ENCODE data around the gene LRRC4C. TPM values are rescaled to one million over a fixed set of nuclear protein-coding genes. Genes with fewer than 3 reads are reported as not detected.

LRRC4C gene
- total and polyA plus RNA-seq, 10 of the 15 experiments (the other 5 are each of a cell fraction or from before 2014, with no cell fraction given): 1.5 TPM; not detected in 9

DNA sequence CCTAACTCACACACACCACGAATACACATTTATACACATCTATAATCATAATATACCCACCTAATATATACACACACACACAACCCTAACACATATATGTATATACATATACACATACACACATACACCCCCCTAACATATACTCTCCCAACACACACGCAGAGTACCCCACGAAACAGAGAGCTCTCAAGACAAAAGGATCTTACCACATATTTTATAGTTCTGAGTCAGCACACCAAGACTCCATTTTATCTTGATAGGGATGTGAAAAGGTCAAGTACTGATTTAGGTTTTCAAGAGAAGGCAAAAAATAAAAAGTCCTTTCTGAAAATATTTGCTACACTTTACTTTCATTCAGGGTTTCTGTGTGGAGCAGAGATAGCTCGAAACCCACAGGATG, 1207.2 kb downstream of the LRRC4C start (continued):
- TF ChIP-seq, protein P1, sequence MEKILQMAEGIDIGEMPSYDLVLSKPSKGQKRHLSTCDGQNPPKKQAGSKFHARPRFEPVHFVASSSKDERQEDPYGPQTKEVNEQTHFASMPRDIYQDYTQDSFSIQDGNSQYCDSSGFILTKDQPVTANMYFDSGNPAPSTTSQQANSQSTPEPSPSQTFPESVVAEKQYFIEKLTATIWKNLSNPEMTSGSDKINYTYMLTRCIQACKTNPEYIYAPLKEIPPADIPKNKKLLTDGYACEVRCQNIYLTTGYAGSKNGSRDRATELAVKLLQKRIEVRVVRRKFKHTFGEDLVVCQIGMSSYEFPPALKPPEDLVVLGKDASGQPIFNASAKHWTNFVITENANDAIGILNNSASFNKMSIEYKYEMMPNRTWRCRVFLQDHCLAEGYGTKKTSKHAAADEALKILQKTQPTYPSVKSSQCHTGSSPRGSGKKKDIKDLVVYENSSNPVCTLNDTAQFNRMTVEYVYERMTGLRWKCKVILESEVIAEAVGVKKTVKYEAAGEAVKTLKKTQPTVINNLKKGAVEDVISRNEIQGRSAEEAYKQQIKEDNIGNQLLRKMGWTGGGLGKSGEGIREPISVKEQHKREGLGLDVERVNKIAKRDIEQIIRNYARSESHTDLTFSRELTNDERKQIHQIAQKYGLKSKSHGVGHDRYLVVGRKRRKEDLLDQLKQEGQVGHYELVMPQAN (conservative IDR thresholded peaks at IDR 0.05): no peak

DNA sequence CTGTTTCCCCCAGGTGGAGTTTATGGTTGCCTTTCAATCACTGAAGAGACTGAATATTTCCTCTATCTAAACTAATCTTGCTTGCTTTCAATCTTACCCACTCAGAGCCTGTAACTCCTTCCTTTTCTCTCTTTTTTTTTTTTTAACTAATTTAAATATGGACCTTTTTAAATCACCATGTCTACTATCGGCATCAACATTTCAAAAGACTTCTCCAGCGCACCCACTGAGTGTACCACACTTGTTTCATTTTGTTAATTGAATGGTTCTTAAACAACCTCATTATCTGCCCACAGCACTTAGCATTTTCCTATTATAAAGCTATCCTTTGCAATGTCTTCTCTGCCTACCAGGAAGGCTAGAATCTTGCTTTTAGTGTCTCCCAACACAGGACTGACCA, 1212.5 kb downstream of the LRRC4C start:
- Histone ChIP-seq H3K9me3 (replicated peaks; ENCODE audit: control insufficient read depth, insufficient read depth, low read length) (no peaks in the 10 kb centered on the region), H3K27ac (ENCODE audit: control insufficient read depth, insufficient read depth) (no peak overlapping the region), H4K20me1 (ENCODE audit: control insufficient read depth, insufficient read depth) (no peaks in the 10 kb centered on the region), H3K79me2 (ENCODE audit: control insufficient read depth, insufficient read depth, low read length) (no peaks in the 10 kb centered on the region), H3K27me3 (replicated peaks in 1 of 2; ENCODE audit: control insufficient read depth in 2 of 2, insufficient read depth in 2 of 2, low read length in 1 of 2) (no peaks in the 10 kb centered on the region), H2AFZ (ENCODE audit: control insufficient read depth, low read depth, low read length) (no peak overlapping the region), H3K4me3 (no peak overlapping the region), H3K9ac (ENCODE audit: control insufficient read depth, insufficient read depth, low read length) (no peak overlapping the region), H3K4me2 (ENCODE audit: control insufficient read depth, insufficient read depth) (no peak overlapping the region), H3K4me1 (ENCODE audit: control insufficient read depth, insufficient read depth, low read length) (no peaks in the 10 kb centered on the region), H3K36me3 (ENCODE audit: control insufficient read depth in 2 of 2, insufficient read depth in 2 of 2, low read length in 1 of 2) (no peaks in the 10 kb centered on the region)
- BruUV-seq (replicated peaks): no TSS peak
- DNase-seq (ENCODE audit: low read depth, low spot score) (no peak), ATAC-seq (no peak), FAIRE-seq (no peak)
- intact Hi-C loops (cut with micrococcal nuclease; ENCODE audit: unreplicated experiment): no loop called here
- TF ChIP-seq SP1 (IDR thresholded peaks at IDR 0.05; ENCODE audit: low read depth, low read length) (no peak), FOXK2 (IDR thresholded peaks at IDR 0.05) (no peak), CHD1 (IDR thresholded peaks at IDR 0.05; ENCODE audit: low read depth, low read length) (no peak), JUND (IDR thresholded peaks at IDR 0.05; ENCODE audit: low read depth, low read length) (no peak), ATF7 (IDR thresholded peaks at IDR 0.05; ENCODE audit: low read depth) (no peak), BRCA1 (IDR thresholded peaks at IDR 0.05; ENCODE audit: low read depth, low read length) (no peak), PAX5 (IDR thresholded peaks at IDR 0.05; ENCODE audit: borderline replicate concordance, low read depth, low read length) (no peak), ZNF217 (IDR thresholded peaks at IDR 0.05) (no peak), RAD51 (IDR thresholded peaks at IDR 0.05) (no peak), RBBP5 (conservative IDR thresholded peaks at IDR 0.05) (no peak), STAT1 (conservative IDR thresholded peaks at IDR 0.05) (no peak), TCF12 (IDR thresholded peaks at IDR 0.05; ENCODE audit: low read depth, low read length) (no peak), WRNIP1 (IDR thresholded peaks at IDR 0.05; ENCODE audit: borderline replicate concordance, low read depth, low read length) (no peak), ZNF622 (IDR thresholded peaks at IDR 0.05) (no peak), RB1 (IDR thresholded peaks at IDR 0.05; ENCODE audit: borderline replicate concordance) (no peak), NR2C2 (IDR thresholded peaks at IDR 0.05; ENCODE audit: borderline replicate concordance, control insufficient read depth, insufficient read length, low read depth) (no peak), EP300 (IDR thresholded peaks at IDR 0.05; ENCODE audit: borderline replicate concordance in 1 of 2, control insufficient read depth in 1 of 2, low read depth in 2 of 2, low read length in 2 of 2) (no peak), NR2C1 (IDR thresholded peaks at IDR 0.05) (no peak), CREB1 (IDR thresholded peaks at IDR 0.05; ENCODE audit: low read depth) (no peak)
- TF ChIP-seq, protein P2, sequence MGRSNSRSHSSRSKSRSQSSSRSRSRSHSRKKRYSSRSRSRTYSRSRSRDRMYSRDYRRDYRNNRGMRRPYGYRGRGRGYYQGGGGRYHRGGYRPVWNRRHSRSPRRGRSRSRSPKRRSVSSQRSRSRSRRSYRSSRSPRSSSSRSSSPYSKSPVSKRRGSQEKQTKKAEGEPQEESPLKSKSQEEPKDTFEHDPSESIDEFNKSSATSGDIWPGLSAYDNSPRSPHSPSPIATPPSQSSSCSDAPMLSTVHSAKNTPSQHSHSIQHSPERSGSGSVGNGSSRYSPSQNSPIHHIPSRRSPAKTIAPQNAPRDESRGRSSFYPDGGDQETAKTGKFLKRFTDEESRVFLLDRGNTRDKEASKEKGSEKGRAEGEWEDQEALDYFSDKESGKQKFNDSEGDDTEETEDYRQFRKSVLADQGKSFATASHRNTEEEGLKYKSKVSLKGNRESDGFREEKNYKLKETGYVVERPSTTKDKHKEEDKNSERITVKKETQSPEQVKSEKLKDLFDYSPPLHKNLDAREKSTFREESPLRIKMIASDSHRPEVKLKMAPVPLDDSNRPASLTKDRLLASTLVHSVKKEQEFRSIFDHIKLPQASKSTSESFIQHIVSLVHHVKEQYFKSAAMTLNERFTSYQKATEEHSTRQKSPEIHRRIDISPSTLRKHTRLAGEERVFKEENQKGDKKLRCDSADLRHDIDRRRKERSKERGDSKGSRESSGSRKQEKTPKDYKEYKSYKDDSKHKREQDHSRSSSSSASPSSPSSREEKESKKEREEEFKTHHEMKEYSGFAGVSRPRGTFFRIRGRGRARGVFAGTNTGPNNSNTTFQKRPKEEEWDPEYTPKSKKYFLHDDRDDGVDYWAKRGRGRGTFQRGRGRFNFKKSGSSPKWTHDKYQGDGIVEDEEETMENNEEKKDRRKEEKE (IDR thresholded peaks at IDR 0.05): no peak
- RAD21 ChIA-PET (ENCODE audit: unreplicated experiment): no interaction called here
- WGBS (ENCODE audit: insufficient coverage, insufficient replicate concordance, low lambda C conversion rate, missing lambda C conversion rate): 63% methylated on average over 2 of the region's 2 CpGs
- in situ Hi-C loops (cut with MboI): no loop called here
- CTCF ChIA-PET: no interaction called here
- POLR2A ChIA-PET: no interaction called here
- SMC1A ChIA-PET (ENCODE audit: uncharacterized antibody, unreplicated experiment): no interaction called here
